Duodenal mucosa (tissue), 2 donors: ENCODE measurements around the gene SLC7A14.

Experiments
- H3K27ac ChIP-seq: one replicate; pipeline ENCODE4 v1.7.0; 2013; ENCODE audit warnings: low read depth, low read length
- H3K27me3 ChIP-seq, 2 donors: one replicate each; pipeline ENCODE4 v1.7.0; 2013; ENCODE audit warnings: low read length in 2 of 2, control low read depth in 1 of 2; ENCODE audit not compliant: insufficient read depth in 2 of 2, control insufficient read depth in 1 of 2
- H3K36me3 ChIP-seq, 2 donors: one replicate each; pipeline ENCODE4 v1.7.0; 2013; ENCODE audit warnings: low read length in 2 of 2, control low read depth in 1 of 2; ENCODE audit not compliant: insufficient read depth in 2 of 2, control insufficient read depth in 1 of 2
- H3K4me1 ChIP-seq, 2 donors: one replicate each; pipeline ENCODE4 v1.7.0; 2013; ENCODE audit warnings: low read length in 2 of 2, control low read depth in 1 of 2; ENCODE audit not compliant: insufficient read depth in 2 of 2, control insufficient read depth in 1 of 2
- H3K4me3 ChIP-seq, 2 donors: one replicate each; pipeline ENCODE4 v1.7.0; 2013; ENCODE audit warnings: low read length in 2 of 2, low read depth in 1 of 2
- H3K9ac ChIP-seq, 2 donors: one replicate each; pipeline ENCODE4 v1.7.0; 2013; ENCODE audit warnings: low read length in 2 of 2, low read depth in 1 of 2
- H3K9me3 ChIP-seq, 2 donors: one replicate each; pipeline ENCODE4 v1.7.0; 2013; ENCODE audit warnings: low read length in 2 of 2, control low read depth in 1 of 2; ENCODE audit not compliant: control insufficient read depth in 1 of 2

Gene SLC7A14

GRCh38 chr3:170410428-170411029 is 175.3 kb downstream of the SLC7A14 start:
- H3K27ac ChIP-seq = no peak overlapping the region
- no peak overlapping the region for H3K9ac ChIP-seq
- no peak overlapping the region for H3K4me3 ChIP-seq
- H3K9me3 ChIP-seq = no peaks in the 10 kb centered on the region
- no peaks in the 10 kb centered on the region for H3K36me3 ChIP-seq
- no peaks in the 10 kb centered on the region for H3K27me3 ChIP-seq
- H3K4me1 ChIP-seq = no peaks in the 10 kb centered on the region
